Measurements from ENCODE around the gene ARPC1B. TPM values are rescaled to one million over a fixed set of nuclear protein-coding genes. Genes with fewer than 3 reads are reported as not detected.

Gene ARPC1B
- total and polyA plus RNA-seq, 9 of the 15 experiments (the other 6 are each of a cell fraction or from before 2014, with no cell fraction given) = 6.7 to 357 (median 211) TPM

GRCh38 chr7:99369767-99370391 is 4.7 kb upstream of the ARPC1B start (continued):
- TF ChIP-seq ZNF431 (CRISPR knock-in tag; IDR thresholded peaks at IDR 0.05) (no peak), E2F4 (CRISPR knock-in tag; IDR thresholded peaks at IDR 0.05; ENCODE audit: low read depth) (no peak), ZNF740 (CRISPR knock-in tag; IDR thresholded peaks at IDR 0.05) (0 out of 2 replicates have a peak, but pooled peaks have one; percentile 54), ZNF740 (tag; IDR thresholded peaks at IDR 0.05) (no peak), FOXK1 (CRISPR knock-in tag; IDR thresholded peaks at IDR 0.05; ENCODE audit: borderline replicate concordance) (no peak), C11orf30 (IDR thresholded peaks at IDR 0.05; ENCODE audit: low read depth) (peak; percentile 79), ZNF592 (IDR thresholded peaks at IDR 0.05) (peak; percentile 50; the same call in 1 of the 2 replicates), MTA3 (IDR thresholded peaks at IDR 0.05; ENCODE audit: borderline replicate concordance) (peak; percentile 45; the same call in 1 of the 2 replicates), ZNF655 (CRISPR knock-in tag; IDR thresholded peaks at IDR 0.05) (no peak), SNRNP70 (optimal IDR thresholded peaks at IDR 0.05; ENCODE audit: low read depth, low read length) (no peak), CCNT2 (IDR thresholded peaks at IDR 0.05; ENCODE audit: borderline replicate concordance, extremely low read depth, insufficient read length, low read depth, low read length) (no peak), DPF2 (IDR thresholded peaks at IDR 0.05) (peak; percentile 73), ZBTB5 (IDR thresholded peaks at IDR 0.05) (0 out of 2 replicates have a peak, but pooled peaks have one; percentile 59), SNAPC5 (CRISPR knock-in tag; IDR thresholded peaks at IDR 0.05) (no peak), U2AF2 (optimal IDR thresholded peaks at IDR 0.05; ENCODE audit: low read depth, low read length) (no peak), MTF1 (CRISPR knock-in tag; IDR thresholded peaks at IDR 0.05; ENCODE audit: borderline replicate concordance) (no peak), ZNF778 (CRISPR knock-in tag; IDR thresholded peaks at IDR 0.05) (no peak), EHMT2 (IDR thresholded peaks at IDR 0.05) (peak; percentile 23; the same call in 1 of the 2 replicates)

All from K562 (cell line).